Activated T-cell treated with anti-CD3 and anti-CD28 coated beads for 4 hours (primary cell): ENCODE results near the gene TLE4.

Source experiments
- DNase-seq: peaks from one replicate; pipeline ENCODE4 v3.0.0-alpha.2; 2020

The TLE4 gene

DNA sequence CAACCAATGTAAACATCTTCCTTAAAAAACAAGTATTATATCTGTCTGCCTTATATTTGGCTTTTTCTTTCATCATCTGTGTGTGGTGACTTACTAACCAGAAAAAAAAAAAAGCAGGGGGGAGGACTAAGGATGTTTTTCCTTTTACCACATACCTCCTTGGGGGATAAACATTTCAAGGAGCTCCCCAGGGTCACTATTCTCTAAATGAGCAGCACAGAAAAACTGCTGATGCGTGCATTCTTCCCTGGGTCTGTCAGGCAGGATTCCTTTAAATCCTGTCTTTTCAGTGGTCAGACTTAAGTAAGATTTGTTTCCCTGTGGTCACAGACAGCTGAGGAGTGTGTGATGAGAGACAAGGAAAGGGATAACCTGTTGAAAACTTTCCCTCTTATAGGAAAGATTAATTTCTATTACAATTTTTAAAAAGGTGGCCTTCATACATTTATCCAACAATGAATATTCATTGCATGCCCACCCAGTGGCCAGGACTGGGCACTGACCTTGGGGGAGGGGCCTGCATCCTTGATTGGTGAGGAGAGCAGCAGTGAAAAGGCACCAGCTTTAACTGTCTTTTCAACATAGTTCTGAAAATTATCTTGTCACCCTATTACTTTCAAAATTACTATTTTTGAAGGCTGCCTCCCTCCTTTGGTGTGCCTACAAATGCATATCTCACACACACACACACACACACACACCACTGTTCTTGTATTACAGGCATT lies 123.1 kb downstream of the TLE4 start:
- no peak for DNase-seq

DNA sequence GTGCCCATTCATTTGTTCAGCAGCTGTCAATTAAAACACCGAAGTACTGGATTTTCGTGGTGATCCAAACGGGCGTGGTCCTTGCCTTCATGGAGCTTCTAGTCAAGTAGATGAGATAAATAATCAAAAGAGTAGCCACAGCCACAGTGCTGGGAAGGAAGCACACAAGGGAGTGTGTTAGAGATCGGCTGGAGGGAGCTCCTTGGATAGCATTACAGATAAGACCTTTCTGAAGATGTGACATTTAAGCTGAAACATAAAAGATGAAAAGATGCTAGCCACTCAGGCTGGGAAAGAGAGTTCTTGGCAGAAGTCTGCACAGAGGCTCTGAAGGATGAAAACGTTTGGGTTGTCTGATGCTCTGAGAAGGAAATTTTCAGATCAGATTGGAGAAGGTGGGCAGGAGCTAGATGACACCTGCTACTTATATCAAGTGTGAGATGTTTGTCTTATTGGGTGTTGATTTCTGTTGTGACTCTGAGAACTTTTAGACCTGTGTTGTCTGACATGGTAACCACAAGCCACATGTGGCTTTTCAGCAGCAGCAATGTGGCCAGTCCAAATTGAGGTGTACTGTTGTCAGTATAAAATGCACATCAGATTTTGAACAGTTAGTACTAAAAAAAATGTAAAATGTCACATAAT lies 123.9 kb downstream of the TLE4 start:
- DNase-seq, result no peak

DNA sequence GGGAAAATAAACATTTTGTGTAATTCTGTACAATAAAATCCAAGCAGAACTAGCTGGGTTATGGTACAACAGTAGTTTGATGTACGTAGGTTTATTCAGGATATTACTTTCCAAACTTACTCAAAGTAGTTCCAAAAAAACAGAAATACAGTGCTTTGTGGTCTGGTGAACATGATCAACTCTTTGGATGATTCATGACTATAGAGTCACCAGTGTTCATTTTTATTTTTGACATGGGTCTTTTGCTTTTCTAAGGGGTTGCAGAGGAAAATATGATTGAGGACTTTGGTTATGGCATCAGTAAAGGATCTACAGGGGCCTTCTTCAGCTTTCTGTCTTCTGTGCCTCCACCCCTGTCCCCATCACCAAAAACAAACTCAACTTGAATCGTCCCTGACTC lies 127.2 kb downstream of the TLE4 start:
- DNase-seq, result no peak

- no peak for DNase-seq
Observed at GRCh38 chr9:79699479-79699878, 127.7 kb downstream of the TLE4 start.

DNA sequence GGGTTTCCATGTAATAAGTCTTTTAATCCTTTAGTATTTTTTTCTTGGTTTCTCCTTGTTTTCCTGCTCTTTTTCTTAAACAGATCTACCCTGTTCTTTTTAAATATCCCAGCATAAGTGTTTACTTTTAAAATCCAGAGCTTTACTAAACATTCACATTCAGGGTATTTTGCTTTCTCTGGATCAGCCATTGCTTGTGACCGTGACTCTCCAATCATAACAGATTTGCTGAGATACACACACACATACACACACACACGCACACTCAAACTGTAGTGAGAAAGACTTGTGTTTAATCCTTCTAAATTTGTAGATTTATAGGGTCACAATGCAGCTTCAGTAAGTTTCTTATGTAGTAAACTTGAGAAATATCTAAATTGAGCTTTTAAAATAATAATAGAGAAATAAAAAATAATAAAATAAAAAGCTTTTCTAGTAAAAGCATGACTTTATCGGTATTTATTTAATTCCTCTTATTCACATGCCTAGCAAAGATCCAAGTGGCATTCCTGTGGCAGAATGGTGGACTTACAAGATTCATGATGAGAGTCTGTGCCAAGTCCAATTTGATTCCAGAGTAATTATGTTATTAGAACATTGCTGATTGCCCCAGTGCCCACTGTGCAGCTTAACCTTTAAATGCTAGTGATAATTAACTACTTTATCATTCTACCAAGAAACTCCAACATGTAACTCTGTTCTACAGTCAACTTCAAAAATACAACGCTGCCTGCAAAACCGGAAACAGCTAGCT lies 129.0 kb downstream of the TLE4 start:
- DNase-seq, result no peak

GRCh38 chr9:79701651-79702050 lies 129.9 kb downstream of the TLE4 start:
- no peak for DNase-seq

- DNase-seq, result no peak
Observed at GRCh38 chr9:79705704-79706103, 133.9 kb downstream of the TLE4 start.

GRCh38 chr9:79706512-79706911 lies 134.7 kb downstream of the TLE4 start:
- DNase-seq, result no peak

GRCh38 chr9:79707589-79707988 lies 135.8 kb downstream of the TLE4 start:
- DNase-seq, result no peak

- DNase-seq, result no peak
Observed at GRCh38 chr9:79708541-79708940, 136.8 kb downstream of the TLE4 start.

- no peak for DNase-seq
Observed at GRCh38 chr9:79709743-79710674, 138.2 kb downstream of the TLE4 start.

- DNase-seq, result no peak
Observed at GRCh38 chr9:79711874-79712273, 140.1 kb downstream of the TLE4 start.

GRCh38 chr9:79719021-79719420 lies 147.3 kb downstream of the TLE4 start:
- DNase-seq, result no peak

DNA sequence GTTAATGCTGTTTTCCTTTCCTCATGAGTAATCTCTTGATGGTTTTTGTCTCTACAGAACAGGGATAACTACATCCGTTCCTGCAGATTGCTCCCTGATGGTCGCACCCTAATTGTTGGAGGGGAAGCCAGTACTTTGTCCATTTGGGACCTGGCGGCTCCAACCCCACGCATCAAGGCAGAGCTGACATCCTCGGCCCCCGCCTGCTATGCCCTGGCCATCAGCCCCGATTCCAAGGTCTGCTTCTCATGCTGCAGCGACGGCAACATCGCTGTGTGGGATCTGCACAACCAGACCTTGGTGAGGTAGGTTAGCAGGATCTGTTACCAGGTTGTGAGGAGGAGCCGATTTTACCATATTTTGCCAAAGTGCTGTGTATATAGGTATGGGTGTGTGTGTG lies 148.2 kb downstream of the TLE4 start:
- DNase-seq, result no peak

DNA sequence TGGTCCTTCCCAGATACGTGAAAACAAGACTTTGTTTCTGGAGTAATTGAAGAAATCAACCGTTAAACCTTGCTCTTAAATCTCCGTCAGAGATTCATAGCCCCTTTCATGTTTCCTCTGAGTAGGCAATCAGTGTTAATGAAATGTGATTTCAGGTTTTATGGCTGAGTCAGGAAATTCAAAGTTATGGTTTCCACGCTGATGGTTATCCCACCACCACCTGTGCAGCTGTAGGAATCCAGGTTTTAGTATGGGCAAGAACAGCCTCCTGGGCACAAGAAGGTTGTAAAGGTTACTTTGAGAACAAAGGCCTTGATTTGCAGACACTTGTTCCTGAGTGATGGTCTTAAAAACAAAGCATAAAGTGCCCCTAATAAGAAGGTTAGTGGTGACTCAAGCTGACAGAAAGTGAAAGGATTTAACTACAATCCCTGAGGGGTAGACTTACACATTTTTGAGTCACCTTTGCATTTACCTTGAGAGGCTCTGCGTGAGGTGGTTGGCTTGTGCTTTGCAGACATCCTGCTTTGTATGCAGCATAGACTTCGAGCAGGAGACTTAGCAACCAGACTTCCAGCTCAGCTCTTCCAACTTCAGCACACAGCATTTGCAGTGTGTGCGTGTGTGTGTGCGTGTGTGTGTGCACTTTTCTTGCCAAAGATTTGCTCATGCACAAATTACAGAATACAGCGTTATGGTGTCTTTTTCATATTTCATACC lies 159.6 kb downstream of the TLE4 start:
- DNase-seq, result no peak

DNA sequence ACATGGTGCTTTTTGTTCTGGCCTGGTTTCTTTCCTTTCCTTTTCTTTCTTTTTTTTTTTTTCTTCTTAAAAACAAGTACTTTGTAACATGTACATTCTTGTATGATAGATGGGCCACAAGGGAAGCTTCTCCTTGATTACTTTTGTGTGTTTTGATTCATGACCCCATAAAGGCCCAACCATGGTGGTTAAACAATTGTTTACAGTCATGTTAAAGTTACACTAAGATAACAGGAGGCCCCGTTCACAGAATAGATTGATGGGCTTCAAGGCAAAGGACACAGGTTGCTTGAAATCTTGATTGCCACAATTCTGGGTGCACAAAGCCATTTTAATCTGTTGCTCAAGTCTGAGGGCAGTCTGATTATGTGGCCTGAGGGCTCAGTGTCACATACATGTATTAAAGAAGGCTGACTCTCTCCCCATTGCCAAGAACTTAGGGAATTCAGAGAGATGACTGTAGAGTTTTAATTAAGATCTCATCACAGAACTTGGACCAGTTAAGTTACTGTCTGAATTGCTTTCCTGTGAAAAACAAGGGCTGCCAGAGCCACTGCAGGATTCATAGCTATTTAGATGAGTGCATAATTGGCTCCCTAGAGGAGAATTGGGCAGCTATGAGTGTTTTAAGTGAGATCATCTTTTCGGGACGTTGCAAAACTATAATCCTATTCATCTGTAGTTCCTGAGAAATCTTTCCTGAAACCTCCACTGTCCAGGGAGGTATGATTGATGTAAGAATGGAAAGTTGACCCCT lies 163.4 kb downstream of the TLE4 start:
- DNase-seq, result no peak

DNA sequence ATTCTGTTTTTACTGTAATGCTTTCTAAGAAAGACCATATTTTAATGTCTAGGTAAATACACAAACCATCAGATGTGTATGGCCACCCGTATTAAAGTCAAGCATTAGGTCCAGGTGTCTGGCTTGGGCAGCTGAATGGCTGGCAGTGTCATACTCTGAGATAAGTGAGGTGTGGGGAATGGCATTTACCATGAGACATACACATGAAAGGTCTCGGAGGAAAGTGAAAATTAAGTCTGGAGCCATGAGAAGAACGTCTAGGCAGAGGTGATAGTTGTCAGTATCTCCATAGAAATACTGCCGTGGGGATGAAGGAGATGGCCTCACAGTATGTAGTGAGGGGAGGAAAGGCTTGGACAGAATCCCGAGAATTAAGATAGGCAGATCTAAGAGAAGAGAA lies 164.3 kb downstream of the TLE4 start:
- DNase-seq, result no peak

- DNase-seq, result no peak
Observed at GRCh38 chr9:79741381-79741780, 169.6 kb downstream of the TLE4 start.

DNA sequence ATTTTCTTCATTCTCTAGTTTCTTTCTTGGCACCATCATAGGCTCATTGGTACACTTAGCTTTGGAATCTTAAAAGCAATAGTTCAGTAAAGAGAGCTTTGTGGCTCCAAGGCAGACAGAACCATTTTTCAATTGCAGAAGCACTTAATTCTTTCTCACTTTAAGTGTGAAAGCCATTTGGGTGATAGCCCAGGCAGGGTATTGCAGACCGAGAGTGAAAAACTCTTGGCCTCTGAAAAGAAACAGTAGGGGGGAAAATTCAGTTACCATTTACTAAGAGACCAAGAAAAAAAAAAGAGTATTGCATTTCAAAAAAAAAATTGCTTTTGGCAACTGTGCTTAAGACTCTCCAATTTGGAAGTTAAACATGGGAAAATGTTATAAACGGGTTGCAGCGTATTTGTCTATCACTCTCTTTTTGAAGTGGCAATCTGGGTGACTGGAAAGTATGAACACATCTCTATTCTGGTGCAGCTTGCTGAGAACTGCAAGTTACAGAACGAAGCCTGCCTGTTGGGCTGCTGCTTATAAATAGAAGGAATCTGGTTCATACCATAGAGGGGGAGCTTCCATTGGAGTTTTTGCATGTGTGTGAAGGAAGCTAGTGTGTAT lies 170.5 kb downstream of the TLE4 start:
- no peak for DNase-seq

- DNase-seq, result no peak
Observed at GRCh38 chr9:79744521-79744920, 172.8 kb downstream of the TLE4 start.

GRCh38 chr9:79745752-79746336 lies 174.1 kb downstream of the TLE4 start:
- DNase-seq, result no peak
